DOHH2 (cell line): ENCODE results near the gene HSD17B11.

Source experiments
- CTCF ChIP-seq: fragments of 200-600 bp; sonication (generic); IDR thresholded peaks from one replicate; pipeline ENCODE4 v1.5.1; 2014; ENCODE audit warnings: antibody characterized with exemption, mild to moderate bottlenecking, low read depth, low read length; ENCODE audit not compliant: poor library complexity, severe bottlenecking
- EZH2phosphoT487 ChIP-seq: fragments of 200-600 bp; sonication (generic); IDR thresholded peaks from 2 replicates; pipeline ENCODE4 v1.6.1; 2017; ENCODE audit warnings: borderline replicate concordance, mild to moderate bottlenecking, antibody characterized with exemption, low read length, moderate library complexity, mixed read lengths

- TF ChIP-seq CTCF (no peak), EZH2phosphoT487 (no peak)
These were observed 80.2 kb downstream of the HSD17B11 start for GRCh38 chr4:87310691-87311335.
